DMS114 treated with DMSO at 0.1 percent for 48 hours (cell line): ENCODE results near the gene SPRING1.

Source experiments
- DNase-seq: peaks from one replicate; lab custom pipeline; 2025; ENCODE audit not compliant: unreplicated experiment; lab: John Stamatoyannopoulos, UW

The SPRING1 gene

DNA sequence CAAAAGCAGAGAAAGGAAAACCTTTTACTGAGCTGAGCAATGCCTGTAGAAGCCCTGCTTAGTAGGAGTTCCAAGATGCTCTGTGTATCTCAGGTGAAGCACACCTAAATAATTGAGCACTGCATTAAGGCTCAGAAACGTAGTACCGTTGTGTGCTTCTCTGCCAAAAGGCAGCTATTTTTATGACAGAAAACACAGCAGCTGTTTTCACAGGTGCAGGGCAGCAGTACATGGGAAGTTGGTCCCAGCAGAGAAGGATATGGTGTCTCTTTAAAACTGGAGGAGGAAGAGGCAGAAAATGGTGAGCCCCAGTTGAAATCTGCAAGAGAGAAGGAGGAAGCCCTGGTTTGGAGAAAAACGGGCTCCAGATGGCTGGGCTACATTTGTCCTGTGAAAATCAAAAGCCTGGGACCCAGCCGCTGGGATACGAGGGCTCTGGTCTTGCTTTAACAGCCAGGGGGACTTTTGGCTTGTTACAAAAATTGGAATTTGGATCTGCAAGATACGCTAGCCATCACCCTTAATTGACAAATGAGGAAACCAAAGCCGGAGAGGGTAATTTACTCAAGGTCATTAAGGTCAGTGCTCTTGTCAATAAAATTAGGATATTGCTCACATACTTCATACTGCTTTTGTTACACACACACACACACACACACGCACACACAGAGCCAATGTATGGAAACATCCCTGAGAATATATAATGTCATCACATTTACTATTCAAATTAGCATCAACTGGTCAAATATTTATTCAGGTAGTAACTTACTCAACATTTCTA lies 27.3 kb downstream of the SPRING1 start:
- no peak for DNase-seq

DNA sequence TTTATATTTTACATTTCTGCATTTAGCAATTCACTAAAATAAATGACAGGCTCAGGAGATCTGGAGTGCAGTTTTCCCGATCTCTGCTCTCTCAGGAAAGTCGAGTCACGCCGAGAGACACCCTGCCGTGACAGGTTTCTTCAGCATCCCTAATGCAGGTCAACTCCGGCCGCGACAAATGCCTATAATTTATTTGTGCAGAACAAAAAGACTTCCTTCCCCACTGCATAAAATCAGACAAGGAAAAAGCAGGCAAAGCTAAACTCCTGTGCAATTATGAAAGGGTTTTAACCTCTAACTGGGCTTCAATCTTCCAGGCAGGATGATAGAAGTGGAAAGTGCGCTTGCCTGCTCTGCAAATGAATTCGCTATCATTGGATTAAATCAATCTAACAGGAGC lies 28.1 kb downstream of the SPRING1 start:
- DNase-seq: no peak

DNA sequence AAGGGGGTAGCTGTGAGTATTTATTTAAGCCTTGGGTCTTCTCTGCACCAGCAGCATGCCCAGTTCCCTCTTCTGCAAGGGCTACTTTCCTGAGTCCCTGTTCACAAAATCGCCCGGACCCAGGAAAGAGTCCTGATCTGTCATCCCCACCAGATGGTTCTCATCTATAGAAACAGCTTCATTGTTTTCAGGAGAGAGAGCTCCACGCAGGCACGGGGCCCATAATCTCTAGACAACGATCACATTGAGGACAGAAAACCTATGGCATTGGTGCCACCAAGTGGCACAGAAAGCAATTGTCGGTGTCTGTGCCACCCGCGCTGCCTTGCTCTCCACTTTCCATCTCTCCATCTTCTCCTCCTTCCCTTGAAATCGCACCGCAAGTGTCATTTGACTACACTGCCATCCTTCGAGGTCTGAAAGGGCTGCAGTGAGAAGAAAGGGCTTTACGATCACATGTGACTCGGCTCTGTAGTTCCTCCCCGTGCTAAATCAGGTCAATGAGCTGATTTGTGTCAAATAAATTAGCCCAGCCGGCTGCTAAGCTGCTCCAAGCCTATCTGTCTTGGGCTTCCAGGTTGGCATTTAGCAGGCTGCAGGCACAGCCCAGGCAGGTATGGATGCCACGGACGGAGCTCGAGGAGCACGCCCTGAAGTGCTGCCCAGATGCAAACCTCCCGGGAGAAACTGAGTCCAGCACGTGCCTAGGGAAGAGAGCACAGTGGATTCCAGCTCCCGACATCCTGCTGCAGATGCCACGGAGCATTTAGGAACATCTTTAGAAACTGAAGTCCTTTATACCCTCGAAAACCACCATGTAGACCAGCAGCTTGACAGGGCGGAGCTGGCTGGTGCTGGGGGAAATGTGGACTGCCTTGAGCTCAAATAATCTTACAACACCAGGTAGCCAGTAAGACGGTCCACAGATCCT lies 28.8 kb downstream of the SPRING1 start:
- DNase-seq: peak; percentile 71

DNA sequence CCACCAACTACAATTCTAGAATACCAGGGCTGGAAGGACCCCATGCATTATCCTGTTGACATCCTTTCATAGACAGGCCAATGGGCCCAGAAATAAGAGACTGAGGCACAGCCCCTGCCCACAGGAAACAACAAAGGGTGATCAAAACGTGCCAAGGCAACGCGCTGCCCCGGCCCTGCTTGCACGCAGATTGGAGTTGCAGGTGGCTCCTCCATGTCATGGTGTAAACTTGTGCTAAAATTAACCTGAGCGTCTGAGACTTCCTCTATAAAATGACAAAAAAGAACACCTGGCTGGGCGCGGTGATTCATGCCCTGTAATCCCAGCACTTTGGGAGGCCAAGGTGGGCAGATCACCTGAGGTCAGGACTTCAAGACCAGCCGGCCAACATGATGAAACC lies 30.1 kb downstream of the SPRING1 start:
- no peak for DNase-seq

DNA sequence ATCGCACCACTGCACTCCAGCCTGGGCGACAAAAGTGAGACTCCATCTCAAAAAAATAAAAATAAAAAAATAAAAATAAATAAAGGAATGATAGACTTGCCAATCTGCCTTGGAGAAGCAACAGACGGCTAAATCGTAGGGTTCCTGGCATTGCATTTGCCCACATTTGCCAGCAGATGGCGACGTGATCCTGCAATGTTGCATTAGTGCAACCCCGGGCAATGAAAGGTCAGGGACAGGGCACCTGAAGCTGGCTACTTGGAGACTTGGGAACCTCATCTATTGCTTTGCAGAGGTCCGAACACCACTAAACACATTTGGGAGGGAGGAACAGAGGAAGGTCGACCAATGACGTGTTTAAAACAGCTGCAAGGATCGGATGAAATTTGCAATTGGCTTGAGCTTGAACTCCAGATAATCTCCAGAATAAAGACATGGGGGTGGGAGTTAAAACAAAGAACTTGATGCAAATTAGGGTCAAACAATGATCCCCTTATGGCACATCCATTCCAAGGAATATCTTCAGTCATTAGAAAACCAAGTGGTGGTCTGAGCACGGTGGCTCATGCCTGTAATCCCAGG lies 34.6 kb downstream of the SPRING1 start:
- peak; percentile 35 for DNase-seq

DNA sequence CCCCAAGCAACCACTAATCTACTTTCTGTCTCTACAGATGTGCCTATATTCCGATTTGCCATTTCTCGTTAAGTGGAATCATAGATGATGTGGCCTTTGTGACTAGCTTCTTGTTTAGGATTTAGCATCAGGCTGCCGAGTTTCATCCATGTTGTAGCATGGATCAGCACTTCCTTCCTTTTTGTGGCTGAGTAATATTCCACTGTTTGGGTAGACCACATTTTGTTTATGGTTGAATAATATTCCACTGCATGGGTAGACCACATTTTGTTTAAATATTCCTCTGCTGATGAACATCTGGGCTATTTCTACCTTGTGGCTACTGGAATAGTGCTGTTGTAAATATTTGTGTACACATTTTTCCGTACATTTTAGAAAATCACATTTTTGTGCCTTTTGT lies 36.4 kb downstream of the SPRING1 start:
- no peak for DNase-seq

DNA sequence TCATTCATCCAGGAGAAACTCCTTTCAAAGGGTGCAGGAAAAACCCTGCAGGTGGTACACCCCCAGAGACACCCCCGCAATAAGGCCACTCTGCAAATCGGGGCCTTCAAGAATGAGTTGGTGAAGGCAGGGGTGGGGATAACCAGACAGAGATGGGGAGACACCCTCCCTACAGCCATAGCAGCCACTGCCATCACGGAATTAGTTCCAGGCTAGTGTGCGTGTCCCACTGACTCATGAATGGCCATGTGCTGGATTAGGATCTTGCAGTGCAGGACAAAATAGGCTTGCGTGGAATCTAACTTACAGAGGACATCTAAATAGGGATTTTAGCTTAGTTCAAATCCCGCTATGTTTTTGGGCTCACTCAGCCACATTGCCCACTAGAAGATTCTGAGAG lies 37.8 kb downstream of the SPRING1 start:
- DNase-seq: no peak

DNA sequence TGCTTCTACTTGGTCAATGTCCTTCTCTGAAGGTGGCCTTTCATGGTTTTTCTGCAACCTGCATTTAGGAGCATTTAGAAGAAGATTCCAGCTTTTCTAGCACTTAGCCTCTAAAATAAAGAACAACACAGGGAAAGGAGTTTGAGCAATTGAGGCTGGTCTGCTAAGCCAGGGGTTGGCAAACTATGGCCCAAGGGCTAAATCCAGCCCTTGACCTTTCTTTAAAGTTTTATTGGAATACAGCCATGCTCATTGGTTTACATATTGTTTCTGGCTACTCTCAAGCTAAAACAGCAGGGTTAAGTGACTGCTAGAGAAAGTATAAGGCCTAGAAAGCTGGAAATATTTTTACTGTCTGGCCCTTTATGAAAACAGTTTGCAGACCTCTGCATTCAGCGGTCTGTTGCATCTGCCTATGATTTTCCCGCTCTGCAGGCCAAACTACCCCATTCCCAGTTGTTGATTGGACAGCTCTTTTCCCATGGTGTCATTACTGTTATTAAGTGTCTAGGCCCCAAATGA lies 39.3 kb downstream of the SPRING1 start:
- no peak for DNase-seq

DNA sequence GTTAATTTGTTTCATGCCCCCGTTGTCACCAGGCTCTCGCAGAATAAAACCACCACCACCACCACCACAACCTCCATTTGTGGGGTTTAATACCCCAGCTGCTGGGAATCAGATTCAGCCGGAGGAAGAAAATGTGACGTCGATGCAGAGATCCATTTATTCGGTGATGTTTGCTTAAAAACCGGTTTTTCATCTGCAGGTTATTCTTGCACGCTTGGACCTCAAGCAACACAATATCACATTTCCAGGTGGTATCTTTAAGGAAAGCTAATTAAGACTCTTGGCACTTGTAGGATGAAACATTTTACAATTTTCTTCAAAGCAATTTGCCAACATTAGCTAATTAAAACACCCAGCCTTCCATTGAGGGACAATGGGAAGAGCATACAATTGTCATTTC lies 39.8 kb downstream of the SPRING1 start:
- no peak for DNase-seq

DNA sequence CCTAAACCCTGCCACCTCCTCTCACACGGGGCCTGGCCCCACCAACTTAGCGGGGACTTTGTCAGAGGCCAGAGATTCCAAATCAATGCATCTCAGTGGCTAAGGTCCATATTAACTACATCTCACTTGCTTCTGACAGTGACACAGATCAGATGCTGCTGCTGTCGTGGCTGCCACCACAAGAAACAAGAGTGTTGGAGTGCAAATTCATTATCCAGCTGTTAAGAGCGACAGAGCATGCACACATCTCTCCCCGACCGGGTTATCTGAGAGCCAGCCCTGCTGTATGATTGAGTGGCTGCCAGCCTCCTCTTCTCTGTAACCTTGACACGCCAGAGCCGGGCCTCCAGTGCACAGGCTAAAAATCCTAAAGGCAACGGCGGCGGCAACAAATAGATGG lies 40.2 kb downstream of the SPRING1 start:
- DNase-seq: no peak

DNA sequence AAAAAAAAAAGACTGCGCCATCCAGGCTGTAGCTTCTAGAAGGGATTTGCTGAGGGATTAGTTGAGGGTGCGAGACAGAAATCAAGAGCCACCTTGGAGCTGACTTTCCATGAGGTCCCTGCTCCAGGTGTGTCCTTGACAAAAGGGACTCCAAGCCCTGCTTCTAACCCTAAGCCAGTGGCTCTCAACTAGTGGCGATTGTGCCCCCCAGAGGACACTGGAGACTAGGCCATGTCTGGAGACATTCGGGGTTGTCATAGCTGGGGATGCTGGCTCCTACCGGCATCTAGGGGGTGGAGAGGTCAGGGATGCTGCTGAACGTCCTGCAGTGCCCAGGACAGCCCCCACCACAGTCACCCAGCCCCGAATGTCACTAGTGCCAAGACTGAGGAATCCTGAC lies 40.6 kb downstream of the SPRING1 start:
- no peak for DNase-seq

DNA sequence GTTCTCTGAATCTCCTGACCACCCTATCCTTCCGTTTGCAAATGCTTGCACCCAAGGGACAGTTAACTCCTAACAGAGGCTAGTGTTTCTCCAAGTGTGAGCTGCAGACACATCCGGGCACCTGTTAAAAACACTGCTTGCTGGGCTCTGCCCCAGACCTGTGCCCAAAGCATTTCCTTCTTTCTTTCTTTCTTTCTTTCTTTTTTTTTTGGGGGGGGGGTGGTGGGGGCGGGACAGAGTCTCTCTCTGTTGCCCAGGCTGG lies 42.5 kb downstream of the SPRING1 start:
- no peak for DNase-seq

DNA sequence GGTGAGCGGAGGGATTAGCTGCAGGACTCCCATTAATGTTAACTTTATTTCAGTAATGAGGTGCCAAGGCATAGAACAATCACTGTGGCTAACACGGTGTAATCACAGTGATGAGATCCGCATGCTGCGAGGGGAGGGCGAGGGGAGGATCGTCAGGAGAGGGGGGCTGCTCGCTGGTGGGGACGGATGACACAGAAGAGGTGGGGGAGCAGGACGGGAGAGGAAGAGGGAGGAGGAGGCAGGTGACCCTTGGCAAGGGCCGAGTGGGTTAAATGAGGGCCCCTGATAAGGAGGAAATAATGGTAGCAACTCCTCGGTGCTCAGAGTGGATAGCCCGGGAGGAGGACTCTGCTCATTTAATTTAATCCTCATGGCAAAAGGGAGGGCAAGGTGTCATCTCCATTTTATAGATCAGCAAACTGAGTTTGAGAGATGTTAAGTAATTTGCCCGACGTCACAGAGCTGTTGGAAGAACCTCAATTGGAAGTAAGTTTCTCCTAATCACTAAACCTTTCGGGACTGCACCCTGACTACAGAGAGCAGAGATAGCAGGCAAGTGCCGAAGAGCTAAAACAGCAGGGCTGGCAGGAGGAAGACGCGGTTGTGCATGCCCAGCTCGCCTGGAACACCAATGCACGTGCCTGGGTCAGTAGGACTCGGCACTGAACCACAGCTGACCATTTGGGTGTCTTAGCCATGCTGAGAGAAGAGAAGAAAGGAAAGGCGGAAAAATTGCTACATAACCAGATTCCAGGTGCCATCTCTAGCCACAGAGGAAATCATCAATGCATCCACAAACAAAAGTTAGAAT lies 43.0 kb downstream of the SPRING1 start:
- DNase-seq: no peak

DNA sequence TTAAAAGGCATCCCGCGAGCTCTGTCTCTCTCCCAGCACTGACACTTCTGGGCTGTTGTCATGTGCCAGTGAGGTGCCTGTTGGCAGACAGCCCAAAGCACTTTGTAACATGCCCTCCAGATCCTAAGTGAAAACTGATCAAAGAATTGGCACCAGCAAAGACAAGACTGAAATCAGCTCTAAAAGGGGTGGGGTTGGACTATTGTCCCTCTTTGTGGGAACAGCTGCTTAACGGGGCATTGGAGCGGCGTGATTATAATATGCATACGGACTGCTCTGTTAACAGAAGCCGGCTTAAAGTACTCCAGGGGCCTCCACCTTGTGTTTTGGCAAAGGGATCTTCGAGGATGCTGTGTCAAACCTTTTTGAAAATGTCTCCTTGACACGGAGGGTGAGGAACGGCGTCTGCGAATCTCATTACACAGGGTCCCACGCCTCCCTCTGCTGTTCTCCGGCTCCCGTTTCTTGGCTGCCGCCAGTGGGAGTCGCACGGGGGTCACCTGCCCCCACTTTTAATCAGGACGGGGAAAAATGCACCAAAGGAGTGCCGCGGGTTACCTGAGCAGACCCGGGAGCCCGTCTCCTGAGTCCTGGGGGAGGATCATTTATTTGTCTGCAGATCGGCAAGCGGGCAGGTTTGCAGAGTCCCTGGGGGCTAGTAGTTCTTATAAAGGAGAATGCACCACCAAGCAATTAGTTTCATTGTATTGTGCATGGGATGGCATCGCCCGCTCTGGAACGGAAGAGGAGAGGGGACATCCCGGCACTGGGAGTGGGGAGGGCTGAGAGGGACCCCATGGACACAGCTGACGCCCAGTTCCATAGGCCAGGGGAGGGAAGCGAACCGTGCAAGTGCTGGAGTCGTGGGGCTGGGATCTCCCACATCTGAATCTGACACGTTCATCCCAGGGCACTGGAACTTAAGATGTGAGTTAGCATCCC lies 44.3 kb downstream of the SPRING1 start:
- no peak for DNase-seq

DNA sequence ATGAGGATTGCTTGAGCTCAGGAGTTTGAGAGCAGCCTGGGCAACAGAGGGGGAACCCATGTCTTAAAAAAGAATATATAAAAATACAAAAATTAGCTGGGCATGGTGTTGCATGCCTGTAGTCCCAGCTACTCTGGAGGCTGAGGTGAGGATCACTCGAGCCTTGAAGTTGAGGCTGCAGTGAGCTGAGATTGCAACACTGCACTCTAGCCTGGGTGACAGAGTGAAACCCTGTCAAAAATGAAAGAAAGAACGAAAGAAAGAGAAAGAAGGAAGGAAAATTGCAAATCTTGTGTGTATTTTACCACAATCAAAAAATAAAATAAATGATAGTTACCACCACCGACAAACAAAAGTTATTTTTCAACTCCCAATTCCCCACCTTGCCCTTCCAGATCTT lies 45.3 kb downstream of the SPRING1 start:
- no peak for DNase-seq

DNA sequence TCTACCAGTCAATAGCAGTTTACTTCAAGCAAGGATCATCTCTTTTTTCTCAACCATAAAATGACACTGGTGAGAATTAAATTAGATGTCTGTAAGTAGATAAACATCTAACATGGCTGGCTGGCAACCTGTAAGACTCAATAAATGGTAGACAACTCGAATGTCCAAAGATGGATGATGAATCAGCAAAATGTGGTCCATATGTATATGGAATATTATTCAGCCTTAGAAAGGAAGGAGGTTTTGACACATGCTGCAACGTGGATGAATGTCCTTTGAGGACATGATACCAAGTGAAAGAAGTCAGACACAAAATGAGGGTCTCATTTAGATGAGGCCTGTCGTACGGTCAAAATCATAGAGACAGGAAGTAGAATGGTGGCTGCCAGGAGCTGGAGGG lies 46.2 kb downstream of the SPRING1 start:
- no peak for DNase-seq

DNA sequence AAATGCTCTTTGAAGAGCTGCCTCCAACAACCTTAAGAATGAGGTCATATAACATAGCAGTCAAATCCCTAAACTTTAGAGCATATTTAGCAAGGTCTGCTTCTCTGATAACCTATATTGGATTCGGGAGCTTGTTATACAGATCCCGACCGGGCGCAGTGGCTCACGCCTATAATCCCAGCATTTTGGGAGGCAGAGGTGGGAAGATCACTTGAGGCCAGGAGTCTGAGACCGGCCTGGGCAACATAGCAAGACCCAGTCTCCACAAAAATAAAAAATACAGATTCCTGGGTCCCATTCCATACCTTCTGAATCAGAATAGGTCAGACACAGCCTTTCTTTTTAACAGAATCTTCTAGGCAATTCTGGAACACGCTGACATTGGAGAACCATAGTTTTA lies 46.7 kb downstream of the SPRING1 start:
- DNase-seq: no peak

DNA sequence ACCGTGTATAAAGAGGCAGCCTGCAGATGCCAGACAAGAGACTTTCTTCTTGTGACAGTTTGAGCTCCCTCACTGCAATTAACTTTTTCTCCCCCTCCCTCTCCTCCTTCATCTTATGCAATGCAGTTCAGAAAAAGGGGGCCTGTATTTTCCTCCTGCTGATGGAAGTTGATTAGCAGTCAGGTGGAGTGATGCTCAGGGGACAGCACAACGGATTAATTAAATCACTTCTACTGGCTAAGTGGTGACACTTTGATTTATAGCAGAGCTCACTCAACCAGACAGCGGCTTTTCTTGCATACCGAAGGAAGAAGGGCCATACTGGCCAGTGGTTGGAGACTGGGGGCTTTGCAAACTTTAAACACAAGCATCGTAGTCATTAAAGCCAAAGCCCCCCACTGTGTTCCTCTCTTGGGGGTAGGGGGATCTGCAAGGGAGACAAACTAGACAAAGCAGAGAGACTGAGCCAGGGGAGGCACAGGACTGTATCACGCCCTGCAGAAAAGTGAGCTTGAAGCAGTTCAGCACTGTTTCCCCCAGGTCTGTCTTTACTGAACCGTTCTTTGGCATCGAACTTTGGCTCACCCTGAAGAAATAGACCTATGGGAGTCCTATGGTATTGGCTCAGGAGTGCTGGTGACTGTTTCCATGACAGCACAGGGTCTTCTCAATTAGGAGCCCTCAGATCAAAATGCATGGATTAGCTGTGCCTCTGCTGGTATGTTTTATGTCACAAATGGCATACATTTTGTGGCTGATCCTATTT lies 47.7 kb downstream of the SPRING1 start:
- no peak for DNase-seq

DNA sequence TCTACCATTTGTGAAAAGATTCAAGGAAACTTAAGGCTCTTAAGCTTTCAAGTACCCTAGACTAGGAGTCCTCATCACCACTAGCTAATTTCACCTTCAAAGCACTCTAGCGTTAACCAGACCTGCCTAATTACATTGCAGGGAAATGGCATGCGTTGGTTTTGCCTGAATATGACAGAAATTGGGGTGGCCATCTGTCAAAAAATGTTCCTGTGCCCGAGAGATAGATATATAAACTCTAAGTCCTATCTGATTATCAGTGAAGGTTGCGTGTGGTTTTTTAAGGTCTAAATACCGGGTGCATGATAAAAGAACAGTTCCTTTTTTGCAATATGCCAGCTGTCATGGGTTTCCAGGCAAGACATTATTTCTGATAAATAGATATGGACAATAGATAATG lies 48.3 kb downstream of the SPRING1 start:
- no peak for DNase-seq
